AG04449 (cell line): ENCODE data around the gene PLRG1.

Experiments
- CTCF ChIA-PET: fragments of 350-600 bp; formaldehyde crosslinking; extraction: SDS; loops from one replicate; lab custom pipeline; 2021; ENCODE audit warnings: antibody characterized with exemption; lab: Yijun Ruan, JAX
- POLR2A ChIA-PET: fragments of 400-600, 350-600 bp; formaldehyde crosslinking; extraction: SDS; loops from one replicate; lab custom pipeline; 2020; ENCODE audit warnings: antibody characterized with exemption, inconsistent platforms; lab: Yijun Ruan, JAX
- DNase-seq: peaks from one replicate; pipeline ENCODE4 v3.0.0-alpha.2; 2010; ENCODE audit warnings: low read depth, low spot score
- H3K4me3 ChIP-seq: 2 replicates; pipeline ENCODE4 v1.5.1; 2011; ENCODE audit warnings: low read depth, mild to moderate bottlenecking, control low read depth, low read length
- CTCF ChIP-seq: IDR thresholded peaks from one replicate; pipeline ENCODE4 v1.5.1; 2011; ENCODE audit warnings: mild to moderate bottlenecking, moderate library complexity, low read length, control low read depth, inconsistent platforms; ENCODE audit not compliant: insufficient read depth; ENCODE audit errors: missing control alignments

The PLRG1 gene

GRCh38 chr4:154566639-154567204, 16.5 kb upstream of the PLRG1 start:
- no peak for TF ChIP-seq CTCF
- no peak overlapping the region for H3K4me3 ChIP-seq
- POLR2A ChIA-PET: no interaction called here
- CTCF ChIA-PET: interaction anchor here (1.0 to 3.6 kb wide), 5 partner anchors 7 to 58 kb away, joined by 3 to 19 read pairs (median 4); no protein-coding TSS in a partner anchor
- no peak for DNase-seq

DNA sequence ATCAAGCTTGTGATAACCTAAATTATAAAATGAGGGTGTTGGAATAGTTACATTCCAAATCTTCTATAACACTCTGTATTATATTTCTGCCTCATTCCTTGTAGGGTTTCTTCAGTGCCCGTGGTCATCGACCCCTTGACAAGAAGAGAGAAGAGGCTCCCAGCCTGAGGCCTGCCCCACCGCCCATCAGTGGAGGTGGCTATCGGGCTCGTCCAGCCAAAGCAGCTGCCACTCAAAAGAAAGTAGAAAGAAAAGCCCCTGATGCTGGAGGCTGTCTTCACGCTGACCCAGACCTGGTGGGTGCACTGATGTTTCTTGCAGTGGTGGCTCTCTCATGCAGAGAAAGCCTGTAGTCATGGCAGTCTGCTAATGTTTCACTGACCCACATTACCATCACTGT, 15.5 kb upstream of the PLRG1 start:
- CTCF ChIA-PET: interaction anchor here (0.9 to 3.6 kb wide), 4 partner anchors 14 to 87 kb away, joined by 3 to 19 read pairs (median 3); no protein-coding TSS in a partner anchor

DNA sequence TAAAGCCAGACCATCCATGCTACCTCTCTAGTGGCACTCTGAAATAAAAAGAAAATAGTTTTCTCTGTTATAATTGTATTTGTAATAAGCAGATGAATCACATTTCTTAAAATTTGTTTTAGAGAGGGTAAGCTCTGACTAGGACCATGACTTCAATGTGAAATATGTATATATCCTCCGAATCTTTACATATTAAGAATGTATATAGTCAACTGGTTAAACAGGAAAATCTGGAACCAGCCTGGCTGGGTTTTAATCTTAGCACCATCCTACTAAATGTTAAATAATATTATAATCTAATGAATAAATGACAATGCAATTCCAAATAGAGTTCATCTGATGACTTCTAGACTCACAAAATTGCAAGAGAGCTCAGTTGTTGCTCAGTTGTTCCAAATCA, 14.1 kb upstream of the PLRG1 start:
- TF ChIP-seq CTCF: no peak
- H3K4me3 ChIP-seq: no peak overlapping the region
- ChIA-PET CTCF (interaction anchor here (1.2 to 3.6 kb wide), 2 partner anchors 54 to 74 kb away, joined by 3 to 19 read pairs; no protein-coding TSS in a partner anchor), POLR2A (no interaction called here)
- DNase-seq: no peak

More for the DNA sequence above, 15.5 kb upstream of the PLRG1 start:
- no peak for DNase-seq
- TF ChIP-seq CTCF: no peak
- POLR2A ChIA-PET: no interaction called here
- H3K4me3 ChIP-seq: no peak overlapping the region

DNA sequence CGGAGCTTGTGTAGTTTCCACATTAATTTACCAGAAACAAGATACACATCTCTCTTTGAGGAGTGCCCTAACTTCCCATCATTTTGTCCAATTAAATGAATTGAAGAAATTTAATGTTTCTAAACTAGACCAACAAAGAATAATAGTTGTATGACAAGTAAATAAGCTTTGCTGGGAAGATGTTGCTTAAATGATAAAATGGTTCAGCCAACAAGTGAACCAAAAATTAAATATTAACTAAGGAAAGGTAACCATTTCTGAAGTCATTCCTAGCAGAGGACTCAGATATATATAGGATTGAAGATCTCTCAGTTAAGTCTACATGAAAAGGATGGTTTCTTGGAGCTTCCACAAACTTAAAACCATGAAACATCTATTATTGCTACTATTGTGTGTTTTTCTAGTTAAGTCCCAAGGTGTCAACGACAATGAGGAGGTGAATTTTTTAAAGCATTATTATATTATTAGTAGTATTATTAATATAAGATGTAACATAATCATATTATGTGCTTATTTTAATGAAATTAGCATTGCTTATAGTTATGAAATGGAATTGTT, 12.6 kb upstream of the PLRG1 start, which contains the start of gene FGB:
TSS of gene FGB (plus strand) at position 315 of the 558 bp plus-strand sequence. CDS start at position 323, 8 bp downstream.
- no peak for TF ChIP-seq CTCF
- ChIA-PET CTCF (interaction anchor here (1.2 to 8.4 kb wide), 4 partner anchors 10 to 75 kb away, joined by 4 to 353 read pairs (median 11); partner anchors contain the start of genes FGG and PLRG1), POLR2A (no interaction called here)
- DNase-seq: no peak
- no peak within 1 kb of the TSS for H3K4me3 ChIP-seq

DNA sequence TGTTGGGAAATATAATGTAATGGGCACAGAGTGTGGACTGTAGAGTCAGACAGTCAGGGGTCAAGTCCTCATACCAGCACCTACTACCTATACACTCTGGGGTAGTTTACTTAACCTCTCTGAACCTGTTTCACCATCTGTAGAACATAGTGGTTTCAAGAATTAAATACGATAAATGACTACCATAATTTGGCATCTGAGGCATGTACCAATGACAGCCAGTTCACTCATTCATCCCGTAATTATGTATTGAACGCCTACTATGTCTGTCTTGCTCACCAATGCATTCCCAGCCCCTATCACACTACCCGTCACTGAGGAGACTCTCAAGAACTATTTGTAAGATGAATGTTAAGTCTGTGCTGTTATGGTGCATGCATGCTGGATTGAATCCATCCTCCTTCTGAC, 10.6 kb upstream of the PLRG1 start:
- peak; percentile 59 for DNase-seq
- no peak for TF ChIP-seq CTCF
- POLR2A ChIA-PET: no interaction called here
- CTCF ChIA-PET: interaction anchor here (1.1 to 8.4 kb wide), 5 partner anchors 10 to 218 kb away, joined by 4 to 353 read pairs (median 13); partner anchors contain the start of genes FGG and PLRG1
- H3K4me3 ChIP-seq: no peak overlapping the region

- CTCF ChIA-PET: interaction anchor here (1.1 to 8.4 kb wide), 5 partner anchors 10 to 218 kb away, joined by 4 to 353 read pairs (median 13); partner anchors contain the start of genes FGG and PLRG1
- TF ChIP-seq CTCF: no peak
- no peak for DNase-seq
- POLR2A ChIA-PET: no interaction called here
- no peak overlapping the region for H3K4me3 ChIP-seq
Measured at GRCh38 chr4:154560419-154560801, 10.2 kb upstream of the PLRG1 start.
